ENCODE data around the gene CTBP2. TPM values are rescaled to one million over a fixed set of nuclear protein-coding genes. Genes with fewer than 3 reads are reported as not detected.

CTBP2 gene
- total and polyA plus RNA-seq, 4 donors: 3.4 to 59.2 (median 5.5) TPM

DNA sequence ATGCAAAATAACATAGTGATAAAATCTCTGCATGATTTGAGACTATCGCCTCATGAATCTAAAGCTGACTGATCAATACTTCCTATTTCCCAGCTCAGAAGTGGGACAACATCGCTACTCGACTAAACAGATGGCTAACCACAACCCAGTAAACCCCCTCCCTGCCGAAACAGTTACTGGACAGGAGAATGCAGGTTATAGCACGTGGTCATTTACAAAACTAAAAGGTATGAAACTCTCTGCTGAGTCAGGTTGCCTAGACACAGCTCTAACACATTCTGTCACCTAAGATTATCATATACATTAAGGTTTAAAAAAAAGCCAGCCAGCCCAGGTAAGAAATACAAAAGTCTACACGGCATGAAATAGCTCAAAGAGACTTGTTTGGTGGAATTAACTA, 64.0 kb downstream of the CTBP2 start:
- DNase-seq (ENCODE audit: low spot score): no peak
- WGBS: 81% methylated on average over 6 of the region's 6 CpGs
- Histone ChIP-seq H3K4me1 (ENCODE audit: control insufficient read depth in 4 of 4, insufficient read depth in 4 of 4, low read length in 3 of 4) (no peaks in the 10 kb centered on the region), H3K4me3 (ENCODE audit: low read depth in 1 of 3, low read length in 3 of 3) (no peak overlapping the region), H3K36me3 (ENCODE audit: control insufficient read depth in 4 of 4, insufficient read depth in 3 of 4, low read depth in 1 of 4, low read length in 3 of 4) (no peaks in the 10 kb centered on the region), H3K27ac (ENCODE audit: low read depth in 1 of 2, low read length in 2 of 2) (no peak overlapping the region), H3K27me3 (ENCODE audit: control insufficient read depth in 4 of 4, insufficient read depth in 4 of 4, low read length in 3 of 4) (no peaks in the 10 kb centered on the region), H3K9ac (ENCODE audit: low read depth in 1 of 2, low read length in 2 of 2) (no peak overlapping the region), H3K9me3 (ENCODE audit: control insufficient read depth in 4 of 4, low read length in 3 of 4) (no peaks in the 10 kb centered on the region)
- TF ChIP-seq RAD21 (IDR thresholded peaks at IDR 0.05) (no peak), RXRA (IDR thresholded peaks at IDR 0.05) (no peak), TAF1 (conservative IDR thresholded peaks at IDR 0.05) (no peak), HNF4A (conservative IDR thresholded peaks at IDR 0.05) (no peak), EGR1 (IDR thresholded peaks at IDR 0.05; ENCODE audit: low read depth in 2 of 2) (no peak), ZBTB33 (IDR thresholded peaks at IDR 0.05) (no peak), NR2F2 (IDR thresholded peaks at IDR 0.05) (no peak), FOXA2 (IDR thresholded peaks at IDR 0.05) (no peak), GABPA (IDR thresholded peaks at IDR 0.05 in 1 of 2, conservative IDR thresholded peaks at IDR 0.05 in 1 of 2) (no peak), YY1 (IDR thresholded peaks at IDR 0.05) (no peak), JUND (IDR thresholded peaks at IDR 0.05) (no peak), ATF3 (IDR thresholded peaks at IDR 0.05) (no peak), SP1 (IDR thresholded peaks at IDR 0.05) (no peak), HNF4G (IDR thresholded peaks at IDR 0.05) (no peak), FOXA1 (IDR thresholded peaks at IDR 0.05) (no peak), MAX (IDR thresholded peaks at IDR 0.05) (no peak)
- TF ChIP-seq, protein P1, sequence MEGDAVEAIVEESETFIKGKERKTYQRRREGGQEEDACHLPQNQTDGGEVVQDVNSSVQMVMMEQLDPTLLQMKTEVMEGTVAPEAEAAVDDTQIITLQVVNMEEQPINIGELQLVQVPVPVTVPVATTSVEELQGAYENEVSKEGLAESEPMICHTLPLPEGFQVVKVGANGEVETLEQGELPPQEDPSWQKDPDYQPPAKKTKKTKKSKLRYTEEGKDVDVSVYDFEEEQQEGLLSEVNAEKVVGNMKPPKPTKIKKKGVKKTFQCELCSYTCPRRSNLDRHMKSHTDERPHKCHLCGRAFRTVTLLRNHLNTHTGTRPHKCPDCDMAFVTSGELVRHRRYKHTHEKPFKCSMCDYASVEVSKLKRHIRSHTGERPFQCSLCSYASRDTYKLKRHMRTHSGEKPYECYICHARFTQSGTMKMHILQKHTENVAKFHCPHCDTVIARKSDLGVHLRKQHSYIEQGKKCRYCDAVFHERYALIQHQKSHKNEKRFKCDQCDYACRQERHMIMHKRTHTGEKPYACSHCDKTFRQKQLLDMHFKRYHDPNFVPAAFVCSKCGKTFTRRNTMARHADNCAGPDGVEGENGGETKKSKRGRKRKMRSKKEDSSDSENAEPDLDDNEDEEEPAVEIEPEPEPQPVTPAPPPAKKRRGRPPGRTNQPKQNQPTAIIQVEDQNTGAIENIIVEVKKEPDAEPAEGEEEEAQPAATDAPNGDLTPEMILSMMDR (IDR thresholded peaks at IDR 0.05; ENCODE audit: low read depth, low read length, missing input control): no peak
- TF ChIP-seq, protein P2, sequence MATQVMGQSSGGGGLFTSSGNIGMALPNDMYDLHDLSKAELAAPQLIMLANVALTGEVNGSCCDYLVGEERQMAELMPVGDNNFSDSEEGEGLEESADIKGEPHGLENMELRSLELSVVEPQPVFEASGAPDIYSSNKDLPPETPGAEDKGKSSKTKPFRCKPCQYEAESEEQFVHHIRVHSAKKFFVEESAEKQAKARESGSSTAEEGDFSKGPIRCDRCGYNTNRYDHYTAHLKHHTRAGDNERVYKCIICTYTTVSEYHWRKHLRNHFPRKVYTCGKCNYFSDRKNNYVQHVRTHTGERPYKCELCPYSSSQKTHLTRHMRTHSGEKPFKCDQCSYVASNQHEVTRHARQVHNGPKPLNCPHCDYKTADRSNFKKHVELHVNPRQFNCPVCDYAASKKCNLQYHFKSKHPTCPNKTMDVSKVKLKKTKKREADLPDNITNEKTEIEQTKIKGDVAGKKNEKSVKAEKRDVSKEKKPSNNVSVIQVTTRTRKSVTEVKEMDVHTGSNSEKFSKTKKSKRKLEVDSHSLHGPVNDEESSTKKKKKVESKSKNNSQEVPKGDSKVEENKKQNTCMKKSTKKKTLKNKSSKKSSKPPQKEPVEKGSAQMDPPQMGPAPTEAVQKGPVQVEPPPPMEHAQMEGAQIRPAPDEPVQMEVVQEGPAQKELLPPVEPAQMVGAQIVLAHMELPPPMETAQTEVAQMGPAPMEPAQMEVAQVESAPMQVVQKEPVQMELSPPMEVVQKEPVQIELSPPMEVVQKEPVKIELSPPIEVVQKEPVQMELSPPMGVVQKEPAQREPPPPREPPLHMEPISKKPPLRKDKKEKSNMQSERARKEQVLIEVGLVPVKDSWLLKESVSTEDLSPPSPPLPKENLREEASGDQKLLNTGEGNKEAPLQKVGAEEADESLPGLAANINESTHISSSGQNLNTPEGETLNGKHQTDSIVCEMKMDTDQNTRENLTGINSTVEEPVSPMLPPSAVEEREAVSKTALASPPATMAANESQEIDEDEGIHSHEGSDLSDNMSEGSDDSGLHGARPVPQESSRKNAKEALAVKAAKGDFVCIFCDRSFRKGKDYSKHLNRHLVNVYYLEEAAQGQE (IDR thresholded peaks at IDR 0.05): no peak
